HG02623 (cell line): ENCODE measurements around the gene ING1.
"Not testable (repeated sequence)": the region's sequence is repeated elsewhere in the genome, so short reads cannot be mapped to it uniquely, and the experiment has no call there.

Experiments
- ATAC-seq: cut with Tn5 transposase; IDR thresholded peaks from one replicate; pipeline ENCODE4 v1.9.1; 2021; ENCODE audit warnings: moderate library complexity; ENCODE audit not compliant: unreplicated experiment

Gene ING1

DNA sequence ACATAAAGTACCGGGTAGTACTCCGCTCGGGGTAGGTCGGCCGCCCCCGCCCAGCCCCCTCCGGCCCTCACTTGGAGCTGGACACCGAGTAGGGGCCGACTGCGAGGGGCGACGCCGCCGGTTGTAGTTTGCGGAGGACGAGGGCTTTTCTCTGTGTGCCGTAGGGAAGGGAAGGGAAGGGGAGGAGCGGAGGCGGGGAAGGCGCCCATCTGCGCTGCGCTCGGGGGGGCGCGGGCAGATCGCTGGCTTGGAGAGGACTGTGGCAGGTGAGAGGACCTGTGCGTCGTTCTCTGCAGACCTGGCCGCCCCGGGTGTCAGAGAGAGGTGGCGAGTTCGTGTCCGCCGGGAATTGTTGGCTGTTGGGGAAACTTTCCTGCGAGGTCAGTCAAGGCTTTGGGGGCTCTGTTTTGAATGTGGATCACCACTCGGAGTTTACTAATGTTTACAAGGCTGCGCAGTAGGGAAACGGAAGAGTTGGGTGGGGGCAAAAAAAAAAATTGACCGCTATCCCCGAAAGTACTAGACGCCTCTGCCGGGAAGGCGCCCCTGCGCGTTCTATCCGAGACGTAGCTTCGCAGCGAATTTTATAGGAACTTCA lies 1.4 kb downstream of the ING1 start:
- no peak for ATAC-seq

DNA sequence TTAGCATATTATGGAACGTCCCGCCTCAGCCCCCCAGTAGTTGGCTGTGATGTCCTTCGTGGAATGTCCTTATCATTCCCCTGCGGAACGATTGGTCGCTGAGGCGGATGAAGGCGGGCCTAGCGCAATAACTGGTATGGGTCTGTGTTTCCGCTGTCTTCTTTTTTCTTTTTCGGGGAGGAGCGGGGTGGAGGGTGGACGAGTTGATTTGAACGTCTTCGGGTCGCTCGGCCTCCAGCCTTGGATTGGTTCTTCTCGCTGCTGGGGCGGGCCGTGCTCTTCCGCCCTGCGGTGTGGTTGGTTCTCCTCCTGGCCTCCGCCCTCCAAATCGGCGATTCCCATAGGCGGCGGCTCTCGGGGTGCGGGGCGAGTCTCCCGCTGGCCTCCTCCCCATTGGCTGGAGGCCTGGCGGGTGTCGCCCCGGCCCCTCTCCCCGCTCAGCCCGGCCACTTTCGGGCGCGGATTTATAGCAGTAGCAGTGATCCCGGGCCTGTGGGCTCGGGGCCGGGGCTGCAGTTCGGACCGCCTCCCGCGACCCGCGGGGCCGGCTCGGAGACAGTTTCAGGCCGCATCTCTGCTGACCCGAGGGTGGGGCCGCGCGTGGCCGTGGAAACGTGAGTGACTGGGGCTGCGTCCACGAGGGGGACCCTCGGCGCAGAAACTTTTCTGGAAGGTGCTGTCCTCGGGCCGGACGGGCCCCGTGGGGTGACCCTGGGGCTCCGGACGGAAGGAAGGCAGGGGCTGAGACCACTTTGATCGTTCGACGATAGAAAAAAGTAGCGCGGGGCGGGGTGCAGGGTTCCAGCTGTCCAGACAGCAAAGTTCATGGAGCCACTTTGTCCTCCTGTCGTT lies 2.1 kb downstream of the ING1 start:
- ATAC-seq, result peak; percentile 44

DNA sequence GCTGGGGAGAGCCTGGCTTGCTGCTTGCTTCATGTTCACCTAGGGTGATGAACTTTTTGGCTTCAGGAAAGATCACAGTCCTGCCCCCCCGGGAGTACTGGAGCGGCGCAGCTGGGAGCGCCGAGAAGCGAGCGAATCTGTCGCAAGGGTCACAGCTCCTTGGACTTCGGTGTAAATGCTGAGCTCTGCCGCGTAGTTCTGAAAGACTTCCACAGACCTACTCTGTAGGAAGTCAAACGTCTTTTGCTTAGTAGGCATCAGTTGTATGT lies 2.7 kb downstream of the ING1 start:
- ATAC-seq, result no peak

DNA sequence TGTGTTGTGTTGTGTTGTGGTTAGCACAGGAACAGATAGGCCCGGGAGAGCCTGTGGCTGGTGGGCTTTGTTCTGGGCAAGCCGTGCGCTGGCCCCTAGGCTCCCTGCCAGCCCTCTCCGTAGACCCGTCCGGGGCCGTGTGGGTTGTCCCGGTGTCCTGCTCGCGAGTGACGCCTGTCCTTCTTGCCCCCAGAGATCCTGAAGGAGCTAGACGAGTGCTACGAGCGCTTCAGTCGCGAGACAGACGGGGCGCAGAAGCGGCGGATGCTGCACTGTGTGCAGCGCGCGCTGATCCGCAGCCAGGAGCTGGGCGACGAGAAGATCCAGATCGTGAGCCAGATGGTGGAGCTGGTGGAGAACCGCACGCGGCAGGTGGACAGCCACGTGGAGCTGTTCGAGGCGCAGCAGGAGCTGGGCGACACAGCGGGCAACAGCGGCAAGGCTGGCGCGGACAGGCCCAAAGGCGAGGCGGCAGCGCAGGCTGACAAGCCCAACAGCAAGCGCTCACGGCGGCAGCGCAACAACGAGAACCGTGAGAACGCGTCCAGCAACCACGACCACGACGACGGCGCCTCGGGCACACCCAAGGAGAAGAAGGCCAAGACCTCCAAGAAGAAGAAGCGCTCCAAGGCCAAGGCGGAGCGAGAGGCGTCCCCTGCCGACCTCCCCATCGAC lies 5.7 kb downstream of the ING1 start:
- no peak for ATAC-seq

DNA sequence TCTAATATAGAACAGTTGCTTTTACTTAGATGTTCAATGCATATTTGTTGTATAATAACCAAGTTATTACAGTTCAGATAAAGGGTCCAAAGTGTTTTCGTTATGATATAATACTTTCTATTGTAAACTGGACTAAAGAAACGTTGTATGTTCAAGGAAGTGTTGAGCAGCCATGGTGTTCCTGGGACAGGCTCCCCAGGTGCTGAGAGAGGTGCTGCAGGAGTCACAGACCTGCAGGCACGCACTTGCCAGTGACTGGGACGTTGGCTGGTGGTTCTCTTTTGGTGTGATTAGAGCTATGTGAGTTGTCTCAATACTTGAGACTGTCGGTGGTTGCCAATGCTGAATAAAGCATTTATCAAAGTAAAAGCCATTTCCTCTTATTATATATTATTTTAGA lies 9.5 kb downstream of the ING1 start:
- ATAC-seq, result no peak

DNA sequence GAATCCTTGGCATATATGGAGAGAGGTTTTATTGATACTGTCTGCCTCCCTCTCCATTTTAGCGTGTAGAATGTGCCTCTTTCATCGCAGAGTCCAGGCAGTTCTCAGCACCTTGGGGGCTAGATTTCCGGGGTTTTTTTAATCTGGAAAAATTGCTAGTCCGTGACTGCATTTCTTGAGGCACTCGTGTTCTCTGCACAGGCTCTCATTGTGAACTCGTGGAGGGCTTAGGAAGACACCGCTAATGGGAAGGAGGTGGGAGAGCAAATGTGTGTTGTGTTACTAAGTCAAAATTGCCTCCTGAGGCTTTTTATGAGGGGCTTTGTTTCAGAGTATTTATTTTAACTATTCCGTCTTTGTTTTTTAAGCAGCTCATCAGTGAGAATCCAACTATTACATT lies 10.1 kb downstream of the ING1 start:
- no peak for ATAC-seq

DNA sequence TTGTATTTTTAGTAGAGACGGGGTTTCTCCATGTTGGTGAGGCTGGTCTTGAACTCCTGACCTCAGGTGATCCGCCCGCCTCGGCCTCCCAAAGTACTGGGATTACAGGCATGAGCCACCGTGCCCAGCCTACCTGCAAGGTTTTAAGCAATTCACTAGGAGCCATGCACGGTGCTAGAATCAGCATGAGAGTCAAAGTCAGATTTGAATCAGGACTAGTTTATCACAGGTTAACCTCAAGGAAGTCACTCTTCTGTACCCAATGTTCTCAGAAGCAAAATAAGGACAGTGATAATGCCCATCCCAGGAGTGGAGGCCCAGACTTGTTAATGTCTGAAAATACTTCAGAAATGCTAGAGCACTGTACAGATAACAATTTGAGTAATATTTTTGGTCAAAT lies 12.7 kb downstream of the ING1 start:
- not testable (repeated sequence) for ATAC-seq

DNA sequence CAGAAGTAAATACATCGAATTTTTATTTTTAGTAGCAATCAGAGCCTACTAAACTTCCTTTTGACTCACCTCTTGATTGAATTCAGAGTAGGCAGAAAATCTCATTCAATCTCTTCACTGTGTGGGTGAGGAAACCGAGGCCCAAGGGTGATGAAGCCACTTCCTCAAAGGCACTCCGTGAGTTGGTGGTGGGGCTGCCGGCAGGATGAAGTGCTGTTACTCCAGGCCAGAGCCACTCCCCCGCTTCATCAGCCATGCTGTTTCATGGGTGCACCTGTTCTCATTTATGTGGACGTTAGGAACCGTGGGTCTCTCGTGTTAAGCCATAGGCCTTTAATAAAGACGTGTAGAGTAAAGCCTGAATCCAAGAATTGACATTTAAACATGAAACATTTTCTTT lies 13.2 kb downstream of the ING1 start:
- ATAC-seq, result no peak

DNA sequence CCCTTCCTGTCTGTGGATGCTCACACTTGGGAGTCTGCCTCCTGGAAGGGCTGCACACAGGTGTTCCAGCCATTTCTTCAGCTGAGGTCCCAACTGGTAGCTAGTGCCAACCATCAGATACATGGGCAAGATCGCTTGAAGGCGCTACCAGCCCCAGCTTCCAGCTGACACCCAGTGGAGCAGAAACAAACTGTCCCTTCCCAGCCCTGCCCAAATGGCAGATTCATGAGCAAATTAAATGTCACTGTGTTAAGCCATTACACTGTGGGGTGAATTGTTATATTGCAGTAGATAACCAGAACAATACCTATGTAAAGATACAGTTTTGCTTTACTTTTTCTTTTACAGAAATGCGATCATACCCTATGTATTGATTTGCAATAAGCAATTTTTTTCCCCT lies 17.6 kb downstream of the ING1 start:
- ATAC-seq, result no peak

DNA sequence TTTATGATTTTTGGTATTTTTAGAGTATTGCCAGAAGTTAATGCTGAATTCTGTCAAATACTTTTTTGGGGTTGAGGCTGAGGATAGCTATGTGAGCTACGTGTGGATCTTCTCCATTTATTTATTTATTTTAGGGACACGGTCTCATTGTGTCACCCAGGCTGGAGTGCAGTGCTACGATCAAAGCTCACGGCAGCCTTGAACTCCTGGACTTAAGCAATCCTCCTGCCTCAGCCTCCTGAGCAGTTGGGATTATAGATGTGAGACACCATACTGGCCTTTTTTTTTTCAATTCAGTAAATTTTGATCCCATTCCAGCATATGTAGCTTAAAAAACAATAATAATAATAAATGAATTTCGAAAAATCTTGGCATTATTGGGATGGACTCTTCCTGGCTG lies 21.1 kb downstream of the ING1 start:
- no peak for ATAC-seq

DNA sequence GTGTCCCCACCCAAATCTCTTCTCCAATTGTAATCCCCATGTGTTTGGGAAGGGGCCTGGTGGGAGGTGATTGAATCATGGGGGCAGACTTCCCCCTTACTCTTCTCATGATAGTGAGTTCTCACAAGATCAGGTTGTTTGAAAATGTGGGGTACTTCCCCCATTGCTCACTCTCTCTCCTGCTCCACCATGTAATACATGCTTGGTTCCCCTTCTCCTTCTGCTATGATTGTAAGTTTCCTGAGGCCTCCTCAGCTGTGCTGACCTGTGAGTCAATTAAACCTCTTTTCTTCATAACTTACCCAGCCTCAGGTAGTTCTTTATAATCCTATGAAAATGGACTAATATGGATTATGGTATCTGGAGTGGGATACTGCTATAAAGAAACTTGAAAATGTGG lies 24.1 kb downstream of the ING1 start:
- no peak for ATAC-seq

DNA sequence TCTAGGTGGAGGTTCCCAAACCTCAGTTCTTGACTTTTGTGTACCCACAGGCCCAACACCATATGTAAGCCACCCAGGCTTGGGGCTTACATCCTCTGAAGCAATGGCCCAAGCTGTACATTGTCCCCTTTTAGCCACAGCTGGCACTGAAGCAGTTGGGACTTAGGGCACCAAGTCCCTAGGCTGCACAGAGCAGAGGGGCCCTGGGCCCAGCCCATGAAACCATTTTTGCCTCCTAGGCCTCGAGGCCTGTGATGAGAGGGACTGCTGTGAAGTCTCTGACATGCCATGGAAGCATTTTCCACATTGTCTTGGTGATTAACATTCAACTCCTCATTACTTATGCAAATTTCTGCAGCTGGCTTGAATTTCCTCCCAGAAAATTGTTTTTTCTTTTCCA lies 30.2 kb downstream of the ING1 start:
- no peak for ATAC-seq

DNA sequence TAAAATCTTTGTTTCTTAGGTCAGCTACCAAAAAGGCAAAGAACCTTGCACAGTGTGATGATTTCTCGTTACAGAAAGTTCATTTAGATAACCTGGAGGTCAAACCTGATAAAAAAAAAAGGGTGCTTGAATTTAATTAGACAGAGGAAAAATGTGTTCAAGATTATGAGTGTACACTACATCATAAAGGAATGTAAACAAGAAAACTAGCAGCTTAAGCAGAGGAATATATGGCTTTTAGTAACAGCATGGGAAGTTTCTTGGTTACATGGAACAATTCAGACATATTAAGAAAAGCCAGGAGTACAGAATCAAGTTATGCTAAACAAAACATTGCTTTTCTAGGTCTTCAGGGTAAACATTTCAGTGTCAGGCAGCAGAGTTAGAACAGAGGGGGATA lies 32.9 kb downstream of the ING1 start:
- no peak for ATAC-seq

DNA sequence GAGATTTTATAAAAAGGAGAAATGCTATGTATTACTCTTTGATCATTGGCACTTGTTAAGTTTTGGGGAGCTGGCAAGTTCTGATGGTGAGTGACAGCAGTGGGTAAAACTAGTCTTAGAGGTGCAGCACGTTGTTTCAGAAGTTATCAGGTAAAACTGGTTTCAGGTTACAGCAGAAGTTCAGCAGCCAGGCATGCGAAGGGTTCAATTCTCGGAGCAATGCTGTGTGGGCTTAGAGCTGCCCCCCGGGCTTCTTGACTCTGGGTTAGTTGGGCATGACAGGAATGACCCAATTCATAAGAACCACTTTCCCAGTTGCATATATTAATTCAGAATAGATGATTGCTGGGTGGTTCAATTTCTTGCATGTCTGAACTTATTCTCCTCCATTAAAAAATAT lies 34.8 kb downstream of the ING1 start:
- no peak for ATAC-seq

DNA sequence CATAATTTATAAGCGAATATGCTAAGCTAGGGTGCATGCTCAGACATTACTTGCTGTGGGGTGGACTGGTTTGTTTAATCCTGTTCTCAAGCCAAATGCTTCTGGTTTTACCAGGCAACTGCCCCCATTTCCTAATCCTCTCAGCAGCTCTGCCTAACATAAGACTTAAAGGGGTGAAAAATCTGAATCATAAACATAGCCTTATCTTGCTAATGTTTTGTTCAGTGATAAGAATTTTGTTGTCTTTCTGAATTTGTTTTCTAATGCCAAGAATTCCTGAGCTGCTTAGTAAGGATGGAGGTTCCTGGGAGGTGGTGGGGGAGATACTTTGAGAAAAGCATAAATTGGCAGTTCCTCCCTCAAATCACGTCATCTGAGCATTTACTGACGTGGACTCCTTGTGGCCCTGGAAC lies 42.7 kb downstream of the ING1 start:
- ATAC-seq, result no peak

DNA sequence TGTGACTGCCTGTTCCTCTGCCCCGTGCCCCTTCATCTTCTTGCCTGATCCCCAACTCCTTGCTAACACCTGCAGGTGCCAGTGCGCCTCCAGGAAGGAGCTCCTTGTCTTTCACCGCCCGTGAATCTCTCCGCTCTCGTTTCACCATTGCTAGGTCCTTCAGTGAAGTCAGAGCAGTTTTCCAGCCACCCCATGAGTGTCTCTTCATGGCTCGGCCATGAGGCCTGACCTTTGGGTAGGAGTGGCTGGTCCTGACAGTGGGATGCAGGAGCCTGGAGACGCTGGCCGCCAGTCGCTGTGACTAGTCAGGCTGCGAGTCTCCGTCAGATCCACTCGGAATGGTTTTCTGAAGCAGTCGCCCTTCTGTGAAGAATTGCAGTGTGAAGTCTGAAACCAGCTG lies 43.8 kb downstream of the ING1 start:
- no peak for ATAC-seq

DNA sequence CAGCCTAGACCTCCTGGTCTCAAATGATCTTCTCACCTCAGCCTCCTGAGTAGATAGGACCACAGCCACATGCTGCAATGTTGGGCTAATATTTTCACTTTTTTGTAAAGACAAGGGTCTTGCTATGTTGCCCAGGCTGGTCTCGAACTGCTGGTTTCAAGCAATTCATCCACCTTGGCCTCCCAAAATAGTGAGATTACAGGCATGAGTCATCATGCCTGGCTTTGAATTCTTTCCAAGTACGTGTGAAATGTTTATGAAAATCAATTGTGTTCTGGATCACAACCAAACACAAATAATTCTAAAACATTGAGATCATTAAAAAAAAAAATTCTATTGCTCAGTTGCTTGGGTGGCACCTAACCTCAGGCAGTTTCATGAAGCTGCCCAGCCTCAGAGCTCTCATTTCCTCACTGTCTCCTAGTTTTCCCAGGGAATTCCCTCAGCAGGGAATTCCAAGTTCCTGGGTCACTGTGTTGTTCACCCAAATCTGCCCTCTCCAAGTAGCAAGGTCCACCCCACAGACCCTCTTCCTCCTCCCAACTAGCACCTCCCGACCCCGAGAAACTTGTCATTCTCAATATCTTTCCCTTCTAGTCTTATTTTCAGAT lies 44.8 kb downstream of the ING1 start:
- no peak for ATAC-seq

DNA sequence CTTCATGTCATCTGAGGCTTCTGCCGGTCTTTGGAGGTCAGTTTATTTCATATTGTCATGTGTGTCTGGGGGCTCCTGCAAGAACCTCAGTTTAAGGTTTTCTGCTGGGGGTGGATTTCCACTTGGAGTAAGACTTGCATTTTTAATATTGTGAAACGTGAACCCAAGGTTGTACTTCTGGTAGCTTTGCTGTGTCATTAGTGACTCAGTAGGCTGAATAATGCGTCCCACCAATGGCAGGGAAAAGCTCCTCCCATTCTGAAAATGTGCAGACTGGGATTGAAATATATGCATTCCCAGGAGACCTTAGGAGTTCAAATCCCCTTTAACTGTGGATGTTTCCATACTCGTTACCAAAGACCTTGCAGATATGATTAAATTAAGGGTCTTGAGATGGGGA lies 46.2 kb downstream of the ING1 start:
- no peak for ATAC-seq

DNA sequence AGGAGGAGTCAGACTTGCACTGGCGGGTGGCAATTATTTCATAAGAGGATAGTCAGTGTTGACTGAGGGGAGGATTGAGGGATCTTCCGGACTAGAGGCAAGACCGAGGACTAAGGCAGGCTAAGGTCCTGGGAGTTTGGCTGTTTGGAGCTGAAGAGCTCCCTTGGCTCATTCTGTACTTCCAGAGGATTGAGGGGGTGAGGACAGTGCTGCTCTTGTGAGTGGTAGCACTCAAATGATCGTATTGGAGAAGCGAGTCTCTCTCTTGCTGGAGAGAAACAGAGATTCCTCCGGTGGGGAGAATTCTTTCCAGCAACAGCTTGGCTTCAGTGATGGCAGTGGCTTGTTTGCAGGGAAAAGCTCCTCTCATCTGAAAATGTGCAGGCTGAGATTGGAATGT lies 47.1 kb downstream of the ING1 start:
- ATAC-seq, result no peak

DNA sequence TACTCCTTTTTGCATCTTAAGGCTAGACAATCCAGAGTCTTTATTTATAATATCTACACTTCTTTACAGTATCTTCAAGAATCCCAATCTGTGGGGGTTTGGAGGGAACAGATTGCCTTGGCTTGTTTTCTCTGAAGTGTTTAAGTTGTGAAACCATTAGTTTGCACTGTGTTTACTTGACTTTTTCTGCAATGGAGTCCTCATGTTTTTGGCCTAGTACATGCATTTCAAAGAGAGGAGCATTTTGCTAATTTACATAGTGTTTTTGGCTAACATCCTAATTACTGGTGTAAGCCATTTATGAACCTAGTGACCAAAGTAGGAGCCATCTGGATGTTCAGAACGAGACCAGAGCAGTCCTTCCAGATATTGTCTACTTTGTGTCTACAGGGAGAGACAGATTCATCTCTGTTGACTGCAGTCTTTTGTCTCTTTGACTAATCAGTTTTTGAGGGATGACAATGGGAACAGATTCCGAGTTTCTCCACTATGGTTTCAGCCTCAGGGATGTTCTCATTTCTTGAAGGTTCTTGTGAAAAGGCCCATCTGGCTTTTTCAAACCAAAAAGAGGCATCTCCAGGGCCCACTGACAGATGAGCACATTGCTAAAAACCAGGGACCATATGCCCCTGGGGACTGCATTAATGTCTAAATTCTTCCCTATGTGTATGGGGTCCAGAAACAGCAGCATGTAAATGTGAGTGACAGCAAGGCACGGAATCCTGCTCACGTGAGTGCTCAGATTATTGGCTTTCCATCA lies 53.4 kb downstream of the ING1 start:
- ATAC-seq, result no peak

DNA sequence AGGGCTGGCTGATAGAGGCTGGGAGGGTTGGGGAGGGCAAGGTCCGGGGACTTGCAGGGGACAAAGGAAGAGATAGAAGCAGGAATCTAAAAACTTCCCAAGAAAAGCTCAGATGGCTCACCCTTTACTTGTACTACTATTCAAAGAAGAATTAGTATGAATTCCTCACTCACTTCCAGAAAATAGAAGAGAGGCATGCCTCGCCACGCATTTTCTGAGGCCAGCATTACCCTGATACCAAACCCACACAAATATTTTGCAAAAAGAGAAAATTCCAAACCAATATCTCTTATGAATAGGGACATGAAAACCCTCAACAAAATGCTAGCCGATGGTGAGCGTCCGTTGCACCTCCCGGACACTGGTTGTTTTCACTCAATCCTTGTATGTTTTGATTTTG lies 54.0 kb downstream of the ING1 start:
- ATAC-seq, result no peak
